Loucy (cell line): ENCODE data around the gene GBX2.

Source experiments
- H2AFZ ChIP-seq: fragments of 200-600 bp; sonication (generic); 2 replicates; pipeline ENCODE4 v1.6.0; 2016; ENCODE audit warnings: antibody characterized with exemption, mild to moderate bottlenecking, low read length, moderate library complexity
- H3F3A ChIP-seq: fragments of 200-600 bp; 2 replicates; pipeline ENCODE4 v1.6.0; 2016; ENCODE audit warnings: antibody characterized with exemption, low read depth, mild to moderate bottlenecking
- H3K27me3 ChIP-seq: fragments of 200-600 bp; sonication (generic); 2 replicates; pipeline ENCODE4 v1.6.1; 2014; ENCODE audit warnings: low read length, mild to moderate bottlenecking; ENCODE audit not compliant: insufficient read depth, poor library complexity, severe bottlenecking
- H3K36me3 ChIP-seq: fragments of 200-600 bp; sonication (generic); 2 replicates; pipeline ENCODE4 v1.6.1; 2016; ENCODE audit warnings: low read length; ENCODE audit not compliant: insufficient read depth
- H3K4me1 ChIP-seq: fragments of 200-600 bp; sonication (generic); 2 replicates; pipeline ENCODE4 v1.5.1; 2014; ENCODE audit warnings: low read length, mild to moderate bottlenecking; ENCODE audit not compliant: insufficient read depth, poor library complexity, severe bottlenecking
- H3K4me2 ChIP-seq: fragments of 200-600 bp; sonication (generic); 2 replicates; pipeline ENCODE4 v1.6.0; 2014; ENCODE audit warnings: antibody characterized with exemption, low read length, low read depth, mild to moderate bottlenecking; ENCODE audit not compliant: poor library complexity, severe bottlenecking
- H3K4me3 ChIP-seq: fragments of 200-600 bp; sonication (generic); 2 replicates; pipeline ENCODE4 v1.5.1; 2014; ENCODE audit warnings: low read length, mild to moderate bottlenecking, mixed read lengths; ENCODE audit not compliant: poor library complexity, severe bottlenecking
- H3K79me2 ChIP-seq: fragments of 200-600 bp; sonication (generic); 2 replicates; pipeline ENCODE4 v1.6.1; 2014; ENCODE audit warnings: low read length; ENCODE audit not compliant: insufficient read depth
- H3K9ac ChIP-seq: fragments of 200-600 bp; sonication (generic); 2 replicates; pipeline ENCODE4 v1.6.0; 2014; ENCODE audit warnings: mild to moderate bottlenecking, low read depth, low read length, moderate library complexity; ENCODE audit not compliant: poor library complexity, severe bottlenecking
- H3K9me2 ChIP-seq: fragments of 200-600 bp; sonication (generic); replicated peaks from 2 replicates; pipeline ENCODE4 v1.6.1; 2016; ENCODE audit warnings: low read depth, low read length, mixed read lengths
- H3K9me3 ChIP-seq: fragments of 200-600 bp; sonication (generic); 2 replicates; pipeline ENCODE4 v1.6.1; 2014; ENCODE audit warnings: mild to moderate bottlenecking, antibody characterized with exemption, low read length, low read depth; ENCODE audit not compliant: insufficient read depth
- H4K20me1 ChIP-seq: fragments of 200-600 bp; sonication (generic); 2 replicates; pipeline ENCODE4 v1.6.0; 2014; ENCODE audit warnings: antibody characterized with exemption, low read length, mild to moderate bottlenecking; ENCODE audit not compliant: insufficient read depth, poor library complexity, severe bottlenecking
- EZH2phosphoT487 ChIP-seq: fragments of 200-600 bp; IDR thresholded peaks from 2 replicates; pipeline ENCODE4 v1.6.1; 2018; ENCODE audit warnings: antibody characterized with exemption, mild to moderate bottlenecking, moderate library complexity, borderline replicate concordance
- TF ChIP-seq, protein P1 (sequence below): fragments of 200-600 bp; sonication (generic); conservative IDR thresholded peaks from 2 replicates; pipeline ENCODE4 v1.5.1; 2014; ENCODE audit warnings: mild to moderate bottlenecking, antibody characterized with exemption, low read length

The GBX2 gene

GRCh38 chr2:236168110-236169080, at the start of gene GBX2:
Gene GBX2, minus strand, starts transcription at chr2:236168386. Its CDS starts 415 bp downstream, at chr2:236167971.
- H3K4me2 ChIP-seq: no peak within 1 kb of the TSS

DNA sequence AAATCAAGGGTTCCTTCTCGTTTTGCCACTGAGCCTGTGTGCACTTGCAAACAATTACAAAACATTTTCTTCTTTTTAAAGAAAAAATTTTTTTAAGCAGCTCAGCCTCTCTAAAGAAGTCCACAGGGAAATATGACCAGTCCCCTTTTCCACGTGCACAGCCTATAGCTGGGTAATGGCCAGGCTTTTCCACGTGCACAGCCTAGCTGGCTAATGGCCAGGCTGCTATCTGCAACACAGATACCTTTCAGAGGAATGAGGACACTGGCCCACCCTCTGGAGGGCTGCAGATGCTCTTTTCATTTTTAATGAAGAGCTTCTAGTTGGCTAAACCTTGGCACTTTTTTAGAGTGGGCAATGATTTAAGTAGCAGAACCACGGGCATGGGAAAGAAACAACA, 49.7 kb upstream of the GBX2 start:
- Histone ChIP-seq H3F3A (no peaks in the 10 kb centered on the region), H3K9me2 (no peaks in the 10 kb centered on the region), H2AFZ (no peak overlapping the region), H4K20me1 (no peaks in the 10 kb centered on the region), H3K4me1 (no peaks in the 10 kb centered on the region), H3K79me2 (no peaks in the 10 kb centered on the region), H3K36me3 (no peaks in the 10 kb centered on the region), H3K4me3 (no peak overlapping the region), H3K27me3 (no peaks in the 10 kb centered on the region), H3K9ac (no peak overlapping the region), H3K9me3 (no peaks in the 10 kb centered on the region; the same call in 1 of the 2 replicates), H3K4me2 (no peak overlapping the region)
- TF ChIP-seq, protein P1, sequence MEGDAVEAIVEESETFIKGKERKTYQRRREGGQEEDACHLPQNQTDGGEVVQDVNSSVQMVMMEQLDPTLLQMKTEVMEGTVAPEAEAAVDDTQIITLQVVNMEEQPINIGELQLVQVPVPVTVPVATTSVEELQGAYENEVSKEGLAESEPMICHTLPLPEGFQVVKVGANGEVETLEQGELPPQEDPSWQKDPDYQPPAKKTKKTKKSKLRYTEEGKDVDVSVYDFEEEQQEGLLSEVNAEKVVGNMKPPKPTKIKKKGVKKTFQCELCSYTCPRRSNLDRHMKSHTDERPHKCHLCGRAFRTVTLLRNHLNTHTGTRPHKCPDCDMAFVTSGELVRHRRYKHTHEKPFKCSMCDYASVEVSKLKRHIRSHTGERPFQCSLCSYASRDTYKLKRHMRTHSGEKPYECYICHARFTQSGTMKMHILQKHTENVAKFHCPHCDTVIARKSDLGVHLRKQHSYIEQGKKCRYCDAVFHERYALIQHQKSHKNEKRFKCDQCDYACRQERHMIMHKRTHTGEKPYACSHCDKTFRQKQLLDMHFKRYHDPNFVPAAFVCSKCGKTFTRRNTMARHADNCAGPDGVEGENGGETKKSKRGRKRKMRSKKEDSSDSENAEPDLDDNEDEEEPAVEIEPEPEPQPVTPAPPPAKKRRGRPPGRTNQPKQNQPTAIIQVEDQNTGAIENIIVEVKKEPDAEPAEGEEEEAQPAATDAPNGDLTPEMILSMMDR: no peak
- no peak for TF ChIP-seq EZH2phosphoT487

More at GRCh38 chr2:236168110-236169080, at the start of gene GBX2:
- Histone ChIP-seq H3K4me1 (no peaks in the 10 kb centered on the region), H3K36me3 (no peaks in the 10 kb centered on the region), H2AFZ (no peak within 1 kb of the TSS), H3K79me2 (no peaks in the 10 kb centered on the region), H3K9me3 (no peaks in the 10 kb centered on the region), H4K20me1 (no peaks in the 10 kb centered on the region), H3K4me3 (no peak within 1 kb of the TSS), H3K9ac (no peak within 1 kb of the TSS), H3K9me2 (no peaks in the 10 kb centered on the region), H3F3A (no peaks in the 10 kb centered on the region), H3K27me3 (no peaks in the 10 kb centered on the region)
- TF ChIP-seq EZH2phosphoT487: no peak
- TF ChIP-seq, protein P1: no peak

GRCh38 chr2:236216711-236217110, 48.5 kb upstream of the GBX2 start:
- Histone ChIP-seq H3K9me3 (no peaks in the 10 kb centered on the region; the same call in 1 of the 2 replicates), H3K4me2 (no peak overlapping the region), H2AFZ (no peak overlapping the region), H4K20me1 (no peaks in the 10 kb centered on the region), H3K9ac (no peak overlapping the region), H3K4me3 (no peak overlapping the region), H3F3A (no peaks in the 10 kb centered on the region), H3K27me3 (no peaks in the 10 kb centered on the region), H3K79me2 (no peaks in the 10 kb centered on the region), H3K36me3 (no peaks in the 10 kb centered on the region), H3K9me2 (no peaks in the 10 kb centered on the region), H3K4me1 (no peaks in the 10 kb centered on the region)
- TF ChIP-seq, protein P1: no peak
- TF ChIP-seq EZH2phosphoT487: no peak
